Measurements from ENCODE around the gene TBX2. TPM values are rescaled to one million over a fixed set of nuclear protein-coding genes. Genes with fewer than 3 reads are reported as not detected.

Gene TBX2
- total and polyA plus RNA-seq, 2 of the 4 experiments (the other 2 are of a cell fraction), result 20.1 to 64.1 TPM

DNA sequence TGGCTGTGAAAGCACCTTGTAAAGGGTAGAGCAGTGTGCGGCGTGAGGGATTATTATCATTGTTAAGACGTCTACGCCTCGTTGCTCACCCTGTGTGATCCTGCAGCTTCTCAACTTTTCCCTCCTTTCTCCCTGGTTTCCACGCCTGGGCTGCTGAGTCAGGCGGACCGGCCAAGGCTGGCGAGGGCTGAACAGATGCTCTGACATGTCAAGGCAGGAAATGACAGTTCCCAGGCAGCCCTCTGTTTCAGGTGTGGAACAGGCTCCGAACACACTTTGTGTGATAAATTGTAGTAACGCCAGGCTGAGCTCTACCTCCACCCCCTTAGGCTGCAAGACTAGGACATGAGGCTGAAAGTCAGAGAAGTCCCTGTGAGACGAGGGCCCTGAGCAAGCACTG lies 46.0 kb upstream of the TBX2 start:
- Histone ChIP-seq H3K56ac (ENCODE audit: extremely low read depth, insufficient read depth, low read length) (no peak overlapping the region), H3K4me2 (ENCODE audit: low read depth, low read length) (no peak overlapping the region), H3K18ac (ENCODE audit: low read depth, low read length) (0 out of 2 replicates have a peak overlapping the region, but pooled peaks have one; percentile 6), H3K4ac (ENCODE audit: low read depth, low read length) (no peak overlapping the region), H3K27ac (ENCODE audit: insufficient read depth, low read length) (no peak overlapping the region), H3K9me3 (ENCODE audit: control insufficient read depth, insufficient read depth, low read length) (no peaks in the 10 kb centered on the region), H3K9ac (ENCODE audit: low read depth, low read length) (no peak overlapping the region), H2BK20ac (ENCODE audit: low read depth, low read length) (no peak overlapping the region), H3K36me3 (ENCODE audit: control insufficient read depth, insufficient read depth, low read length) (no peaks in the 10 kb centered on the region), H4K5ac (ENCODE audit: low read depth, low read length) (no peak overlapping the region), H4K8ac (ENCODE audit: low read depth in 2 of 2, low read length in 2 of 2) (no peak overlapping the region), H3K9me1 (ENCODE audit: insufficient read depth, low read length) (peaks cover 23% of the 10 kb centered on the region), H2BK120ac (ENCODE audit: low read depth, low read length) (no peak overlapping the region), H4K91ac (ENCODE audit: insufficient read depth, low read depth, low read length) (no peak overlapping the region; the same call in 1 of the 2 replicates), H2BK15ac (ENCODE audit: low read depth, low read length) (0 out of 3 replicates have a peak overlapping the region, but pooled peaks have one; percentile 44), H2AK9ac (replicated peaks; ENCODE audit: low read depth, low read length, poor library complexity) (no peak overlapping the region), H2AFZ (replicated peaks; ENCODE audit: low read length, poor library complexity) (no peak overlapping the region), H4K20me1 (ENCODE audit: insufficient read depth, low read length) (no peaks in the 10 kb centered on the region), H3K79me1 (ENCODE audit: low read depth in 1 of 2, low read length in 2 of 2) (no peaks in the 10 kb centered on the region), H2BK5ac (ENCODE audit: low read depth, low read length, poor library complexity, severe bottlenecking) (no peak overlapping the region), H3K27me3 (ENCODE audit: control insufficient read depth, insufficient read depth, low read length) (no peaks in the 10 kb centered on the region), H3K14ac (replicated peaks; ENCODE audit: low read depth, low read length) (no peak overlapping the region), H3K4me1 (ENCODE audit: control insufficient read depth, insufficient read depth, low read length) (peaks cover 21% of the 10 kb centered on the region), H3K23ac (ENCODE audit: low read depth, low read length) (no peak overlapping the region), H2AK5ac (ENCODE audit: low read depth, low read length) (peak overlapping the region; percentile 72; the same call in 1 of the 2 replicates), H3K4me3 (ENCODE audit: insufficient read depth, low read depth, low read length) (no peak overlapping the region)
- no TSS peak for BruUV-seq (replicated peaks)
- intact Hi-C loops (cut with micrococcal nuclease) (no loop called here), in situ Hi-C loops (cut with MboI; ENCODE audit: low sequenced_read_pairs) (no loop called here), dilution Hi-C loops (cut with HindIII; ENCODE audit: low sequenced_read_pairs, unreplicated experiment) (no loop called here)
- TF ChIP-seq MAZ (IDR thresholded peaks at IDR 0.05; ENCODE audit: borderline replicate concordance, low read depth, low read length), result no peak
- TF ChIP-seq MAFK (IDR thresholded peaks at IDR 0.05; ENCODE audit: low read depth, low read length), result no peak
- no peak for TF ChIP-seq CEBPB (IDR thresholded peaks at IDR 0.05; ENCODE audit: low read depth, low read length)
- TF ChIP-seq, protein P1, sequence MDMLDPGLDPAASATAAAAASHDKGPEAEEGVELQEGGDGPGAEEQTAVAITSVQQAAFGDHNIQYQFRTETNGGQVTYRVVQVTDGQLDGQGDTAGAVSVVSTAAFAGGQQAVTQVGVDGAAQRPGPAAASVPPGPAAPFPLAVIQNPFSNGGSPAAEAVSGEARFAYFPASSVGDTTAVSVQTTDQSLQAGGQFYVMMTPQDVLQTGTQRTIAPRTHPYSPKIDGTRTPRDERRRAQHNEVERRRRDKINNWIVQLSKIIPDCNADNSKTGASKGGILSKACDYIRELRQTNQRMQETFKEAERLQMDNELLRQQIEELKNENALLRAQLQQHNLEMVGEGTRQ (IDR thresholded peaks at IDR 0.05; ENCODE audit: low read depth, low read length), result no peak
- TF ChIP-seq RAD21 (IDR thresholded peaks at IDR 0.05; ENCODE audit: low read length), result no peak
- TF ChIP-seq, protein P2, sequence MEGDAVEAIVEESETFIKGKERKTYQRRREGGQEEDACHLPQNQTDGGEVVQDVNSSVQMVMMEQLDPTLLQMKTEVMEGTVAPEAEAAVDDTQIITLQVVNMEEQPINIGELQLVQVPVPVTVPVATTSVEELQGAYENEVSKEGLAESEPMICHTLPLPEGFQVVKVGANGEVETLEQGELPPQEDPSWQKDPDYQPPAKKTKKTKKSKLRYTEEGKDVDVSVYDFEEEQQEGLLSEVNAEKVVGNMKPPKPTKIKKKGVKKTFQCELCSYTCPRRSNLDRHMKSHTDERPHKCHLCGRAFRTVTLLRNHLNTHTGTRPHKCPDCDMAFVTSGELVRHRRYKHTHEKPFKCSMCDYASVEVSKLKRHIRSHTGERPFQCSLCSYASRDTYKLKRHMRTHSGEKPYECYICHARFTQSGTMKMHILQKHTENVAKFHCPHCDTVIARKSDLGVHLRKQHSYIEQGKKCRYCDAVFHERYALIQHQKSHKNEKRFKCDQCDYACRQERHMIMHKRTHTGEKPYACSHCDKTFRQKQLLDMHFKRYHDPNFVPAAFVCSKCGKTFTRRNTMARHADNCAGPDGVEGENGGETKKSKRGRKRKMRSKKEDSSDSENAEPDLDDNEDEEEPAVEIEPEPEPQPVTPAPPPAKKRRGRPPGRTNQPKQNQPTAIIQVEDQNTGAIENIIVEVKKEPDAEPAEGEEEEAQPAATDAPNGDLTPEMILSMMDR (conservative IDR thresholded peaks at IDR 0.05; ENCODE audit: low read depth, low read length), result no peak
- TF ChIP-seq SMC3 (IDR thresholded peaks at IDR 0.05; ENCODE audit: low read depth, low read length), result no peak
- no peak for TF ChIP-seq NFE2L2 (IDR thresholded peaks at IDR 0.05; ENCODE audit: low read depth, low read length)
- no peak for TF ChIP-seq BHLHE40 (IDR thresholded peaks at IDR 0.05; ENCODE audit: low read depth, low read length)
- no peak for TF ChIP-seq RFX5 (IDR thresholded peaks at IDR 0.05; ENCODE audit: low read depth, low read length)
- POLR2A ChIA-PET (ENCODE audit: unreplicated experiment), result no interaction called here
- WGBS, 2 experiments (ENCODE audit: extremely low coverage in 2 of 2, insufficient read length in 1 of 2), result no CpG with 5 or more reads among the region's 12 CpGs
- CTCF ChIA-PET, result no interaction called here
- ATAC-seq (ENCODE audit: low read depth) (no peak), DNase-seq (no peak)
